ENCODE results near the gene CADPS2.

CADPS2 gene

DNA sequence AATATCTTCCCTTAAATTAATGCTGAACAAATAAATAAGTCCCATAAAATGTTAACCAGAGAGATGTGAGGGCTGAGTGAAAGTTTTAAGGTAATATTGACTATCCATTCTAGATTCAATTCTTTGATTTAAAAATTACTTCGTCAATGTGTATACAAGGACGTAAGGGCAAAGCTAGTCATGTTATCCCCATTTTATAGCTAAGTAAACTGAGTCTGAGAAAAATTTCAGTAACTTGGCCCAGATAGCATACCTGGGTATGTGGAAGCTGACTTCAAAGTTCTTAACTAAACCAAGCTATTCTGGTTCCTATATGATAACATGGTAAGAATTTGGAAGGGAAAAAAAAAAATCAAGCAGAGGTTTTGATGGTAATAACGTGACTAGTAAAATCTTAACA lies 72.4 kb downstream of the CADPS2 start:
- TF ChIP-seq CTCF (IDR thresholded peaks at IDR 0.05; ENCODE audit: insufficient read depth, low read depth, low read length, missing control alignments) = no peak
- H3K4me3 ChIP-seq (ENCODE audit: low read length) = no peak overlapping the region
- DNase-seq (ENCODE audit: low read depth) = no peak

GRCh38 chr7:122803851-122804250 lies 82.4 kb downstream of the CADPS2 start:
- DNase-seq (ENCODE audit: low read depth) = no peak
- H3K4me3 ChIP-seq (ENCODE audit: low read length) = no peak overlapping the region
- TF ChIP-seq CTCF (IDR thresholded peaks at IDR 0.05; ENCODE audit: insufficient read depth, low read depth, low read length, missing control alignments) = no peak

- peak; percentile 32 for DNase-seq (ENCODE audit: low read depth)
- peak; percentile 59 for TF ChIP-seq CTCF (IDR thresholded peaks at IDR 0.05; ENCODE audit: insufficient read depth, low read depth, low read length, missing control alignments)
- no peak overlapping the region for H3K4me3 ChIP-seq (ENCODE audit: low read length)
Measured at GRCh38 chr7:122803323-122803722, 82.9 kb downstream of the CADPS2 start.

DNA sequence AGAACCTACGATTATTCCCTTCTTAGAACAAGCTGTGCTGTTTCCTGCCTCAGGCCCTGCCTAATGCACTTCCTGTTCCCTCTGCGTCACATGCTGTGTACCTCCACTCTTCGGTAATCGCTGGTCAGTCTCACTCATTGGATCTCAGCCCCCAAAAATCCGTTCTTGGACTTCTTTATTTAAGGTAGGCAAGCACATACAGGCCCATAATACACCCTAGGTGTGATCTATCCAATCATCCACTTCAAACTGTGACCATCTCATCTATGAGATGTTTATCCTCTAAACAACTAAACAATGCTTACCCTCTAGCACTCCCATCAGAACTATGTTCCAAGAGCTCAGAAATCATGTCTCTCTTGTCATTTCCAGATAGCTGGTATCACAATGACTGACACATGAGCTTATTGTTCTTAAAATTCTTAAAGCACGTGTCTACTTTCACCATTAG lies 83.9 kb downstream of the CADPS2 start:
- H3K4me3 ChIP-seq (ENCODE audit: low read length) = no peak overlapping the region
- no peak for TF ChIP-seq CTCF (IDR thresholded peaks at IDR 0.05; ENCODE audit: insufficient read depth, low read depth, low read length, missing control alignments)
- peak; percentile 1 for DNase-seq (ENCODE audit: low read depth)

GRCh38 chr7:122791959-122792545 lies 94.2 kb downstream of the CADPS2 start:
- no peak for TF ChIP-seq CTCF (IDR thresholded peaks at IDR 0.05; ENCODE audit: insufficient read depth, low read depth, low read length, missing control alignments)
- no peak overlapping the region for H3K4me3 ChIP-seq (ENCODE audit: low read length)
- DNase-seq (ENCODE audit: low read depth) = no peak

DNA sequence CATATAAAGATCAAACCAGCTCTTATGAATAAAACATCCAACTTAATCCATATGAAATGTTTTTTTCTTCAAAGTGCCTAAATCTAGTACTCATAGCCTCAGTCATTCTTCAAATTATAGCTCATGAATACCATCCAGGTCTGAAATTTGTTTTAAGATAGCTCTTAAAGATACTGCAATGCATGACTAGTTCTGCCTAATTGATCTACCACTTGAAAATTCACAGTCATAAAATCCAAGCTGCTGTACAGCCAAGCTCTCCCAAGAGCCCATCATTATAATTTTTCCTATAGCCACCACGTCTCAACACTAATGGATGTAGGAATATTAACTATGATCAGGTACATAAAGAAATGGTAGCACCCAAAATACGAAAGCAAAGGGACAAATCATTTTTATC lies 95.7 kb downstream of the CADPS2 start:
- DNase-seq (ENCODE audit: low read depth) = no peak
- no peak overlapping the region for H3K4me3 ChIP-seq (ENCODE audit: low read length)
- TF ChIP-seq CTCF (IDR thresholded peaks at IDR 0.05; ENCODE audit: insufficient read depth, low read depth, low read length, missing control alignments) = no peak

GRCh38 chr7:122790132-122790531 lies 96.1 kb downstream of the CADPS2 start:
- H3K4me3 ChIP-seq (ENCODE audit: low read length) = no peak overlapping the region
- DNase-seq (ENCODE audit: low read depth) = no peak
- no peak for TF ChIP-seq CTCF (IDR thresholded peaks at IDR 0.05; ENCODE audit: insufficient read depth, low read depth, low read length, missing control alignments)

All from epithelial cell of esophagus (primary cell).